HuH-7 (cell line): ENCODE results near the gene MAPK1.
A peak's percentile ranks its signal among the peaks of the same experiment; 100 is the strongest.
"Not testable (repeated sequence)": the region's sequence is repeated elsewhere in the genome, so short reads cannot be mapped to it uniquely, and the experiment has no call there.

Experiments
- DNase-seq: peaks from one replicate; pipeline ENCODE4 v3.0.0; 2011; ENCODE audit warnings: low spot score

Gene MAPK1

GRCh38 chr22:21867528-21868266 is at the start of gene MAPK1:
TSS of gene MAPK1 (minus strand) at chr22:21867645. CDS start at chr22:21867440, 205 bp downstream.
- DNase-seq = peak; percentile 92

GRCh38 chr22:21916309-21916918 is 49.0 kb upstream of the MAPK1 start:
- DNase-seq = no peak

GRCh38 chr22:21915624-21916308 is 48.3 kb upstream of the MAPK1 start:
- no peak for DNase-seq

GRCh38 chr22:21914033-21914642 is 46.7 kb upstream of the MAPK1 start:
- DNase-seq = not testable (repeated sequence)

- DNase-seq = not testable (repeated sequence)
Measured at GRCh38 chr22:21910367-21910766, 42.9 kb upstream of the MAPK1 start.

- no peak for DNase-seq
Measured at GRCh38 chr22:21909871-21910270, 42.4 kb upstream of the MAPK1 start.

- no peak for DNase-seq
Measured at GRCh38 chr22:21907638-21908522, 40.4 kb upstream of the MAPK1 start.

- not testable (repeated sequence) for DNase-seq
Measured at GRCh38 chr22:21905234-21905633, 37.8 kb upstream of the MAPK1 start.

- DNase-seq = no peak
Measured at GRCh38 chr22:21904250-21904789, 36.9 kb upstream of the MAPK1 start.

GRCh38 chr22:21903283-21903682 is 35.8 kb upstream of the MAPK1 start:
- no peak for DNase-seq

- DNase-seq = peak; percentile 62
Measured at GRCh38 chr22:21902296-21903087, 35.0 kb upstream of the MAPK1 start.

GRCh38 chr22:21898354-21898896 is 31.0 kb upstream of the MAPK1 start:
- DNase-seq = no peak

GRCh38 chr22:21896951-21897513 is 29.6 kb upstream of the MAPK1 start:
- DNase-seq = no peak

- not testable (repeated sequence) for DNase-seq
Measured at GRCh38 chr22:21896275-21896674, 28.8 kb upstream of the MAPK1 start.

- DNase-seq = no peak
Measured at GRCh38 chr22:21894799-21895198, 27.4 kb upstream of the MAPK1 start.

- no peak for DNase-seq
Measured at GRCh38 chr22:21889251-21889990, 22.0 kb upstream of the MAPK1 start.

- no peak for DNase-seq
Measured at GRCh38 chr22:21887841-21888240, 20.4 kb upstream of the MAPK1 start.

GRCh38 chr22:21883930-21884329 is 16.5 kb upstream of the MAPK1 start:
- DNase-seq = not testable (repeated sequence)

- not testable (repeated sequence) for DNase-seq
Measured at GRCh38 chr22:21882754-21883333, 15.4 kb upstream of the MAPK1 start.
